ENCODE data around the gene PCDHA13.
"Not testable (repeated sequence)": the region's sequence is repeated elsewhere in the genome, so short reads cannot be mapped to it uniquely, and the experiment has no call there.

Gene PCDHA13

GRCh38 chr5:140881889-140882590 is at the start of gene PCDHA13:
Gene PCDHA13, plus strand, starts transcription at chr5:140882124. Its CDS starts 145 bp downstream, at chr5:140882269.
- H3K9me3 ChIP-seq (ENCODE audit: insufficient read depth, low read length, severe bottlenecking), result no peaks in the 10 kb centered on the region
- H3K4me1 ChIP-seq (ENCODE audit: insufficient read depth, low read length), result no peaks in the 10 kb centered on the region
- DNase-seq, result no peak
- no peak within 1 kb of the TSS for H3K4me3 ChIP-seq (ENCODE audit: low read depth in 1 of 2, low read length in 2 of 2)
- TF ChIP-seq EZH2 (IDR thresholded peaks at IDR 0.05; ENCODE audit: borderline replicate concordance, low read depth, low read length, severe bottlenecking), result no peak
- TF ChIP-seq, protein P1, sequence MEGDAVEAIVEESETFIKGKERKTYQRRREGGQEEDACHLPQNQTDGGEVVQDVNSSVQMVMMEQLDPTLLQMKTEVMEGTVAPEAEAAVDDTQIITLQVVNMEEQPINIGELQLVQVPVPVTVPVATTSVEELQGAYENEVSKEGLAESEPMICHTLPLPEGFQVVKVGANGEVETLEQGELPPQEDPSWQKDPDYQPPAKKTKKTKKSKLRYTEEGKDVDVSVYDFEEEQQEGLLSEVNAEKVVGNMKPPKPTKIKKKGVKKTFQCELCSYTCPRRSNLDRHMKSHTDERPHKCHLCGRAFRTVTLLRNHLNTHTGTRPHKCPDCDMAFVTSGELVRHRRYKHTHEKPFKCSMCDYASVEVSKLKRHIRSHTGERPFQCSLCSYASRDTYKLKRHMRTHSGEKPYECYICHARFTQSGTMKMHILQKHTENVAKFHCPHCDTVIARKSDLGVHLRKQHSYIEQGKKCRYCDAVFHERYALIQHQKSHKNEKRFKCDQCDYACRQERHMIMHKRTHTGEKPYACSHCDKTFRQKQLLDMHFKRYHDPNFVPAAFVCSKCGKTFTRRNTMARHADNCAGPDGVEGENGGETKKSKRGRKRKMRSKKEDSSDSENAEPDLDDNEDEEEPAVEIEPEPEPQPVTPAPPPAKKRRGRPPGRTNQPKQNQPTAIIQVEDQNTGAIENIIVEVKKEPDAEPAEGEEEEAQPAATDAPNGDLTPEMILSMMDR (IDR thresholded peaks at IDR 0.05; ENCODE audit: borderline replicate concordance, extremely low read depth, low read length, poor library complexity, severe bottlenecking), result no peak
- peaks cover 2% of the 10 kb centered on the region for H3K27me3 ChIP-seq (ENCODE audit: insufficient read depth, low read length, poor library complexity)
- H3K4me2 ChIP-seq (ENCODE audit: insufficient read depth, low read length), result no peak within 1 kb of the TSS
- H4K20me1 ChIP-seq (ENCODE audit: insufficient read depth, low read length), result no peaks in the 10 kb centered on the region
- H3K79me2 ChIP-seq (ENCODE audit: insufficient read depth, low read length), result no peaks in the 10 kb centered on the region
- no peak for ATAC-seq (ENCODE audit: insufficient read depth, low read depth)
- no peak within 1 kb of the TSS for H2AFZ ChIP-seq (ENCODE audit: low read depth, low read length)
- no peaks in the 10 kb centered on the region for H3K36me3 ChIP-seq (ENCODE audit: insufficient read depth, low read length)
- H3K9ac ChIP-seq (ENCODE audit: low read depth, low read length), result no peak within 1 kb of the TSS
- H3K27ac ChIP-seq (ENCODE audit: low read length), result no peak within 1 kb of the TSS

DNA sequence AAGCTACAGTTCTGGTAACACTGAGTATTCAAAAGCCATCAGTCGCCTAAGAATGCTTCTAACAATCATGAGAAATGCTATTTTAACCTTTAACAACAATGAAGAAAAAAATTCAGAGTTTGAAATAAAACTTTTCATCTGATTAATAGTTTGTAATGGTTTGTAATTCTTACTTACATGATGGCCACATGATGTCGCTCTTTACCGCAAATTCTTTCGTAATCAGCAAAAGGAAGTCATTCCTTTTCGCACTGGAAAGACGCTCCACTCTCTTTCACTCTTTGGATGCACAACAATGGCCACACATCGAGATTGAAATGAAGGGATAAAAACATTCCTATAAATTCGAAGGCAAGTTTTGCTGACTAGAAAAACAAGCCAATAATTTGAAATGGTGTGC is 47.9 kb upstream of the PCDHA13 start, which contains the start of gene PCDHA7:
TSS of gene PCDHA7 (plus strand) at position 277 of the 400 bp plus-strand sequence. CDS start at position 392, 115 bp downstream.
- Histone ChIP-seq H4K20me1 (ENCODE audit: insufficient read depth, low read length) (no peaks in the 10 kb centered on the region), H3K36me3 (ENCODE audit: insufficient read depth, low read length) (no peaks in the 10 kb centered on the region), H3K27me3 (ENCODE audit: insufficient read depth, low read length, poor library complexity) (no peaks in the 10 kb centered on the region), H2AFZ (ENCODE audit: low read depth, low read length) (no peak within 1 kb of the TSS), H3K4me1 (ENCODE audit: insufficient read depth, low read length) (no peaks in the 10 kb centered on the region), H3K9ac (ENCODE audit: low read depth, low read length) (no peak within 1 kb of the TSS), H3K79me2 (ENCODE audit: insufficient read depth, low read length) (no peaks in the 10 kb centered on the region), H3K9me3 (ENCODE audit: insufficient read depth, low read length, severe bottlenecking) (no peaks in the 10 kb centered on the region), H3K4me3 (ENCODE audit: low read depth in 1 of 2, low read length in 2 of 2) (no peak within 1 kb of the TSS), H3K4me2 (ENCODE audit: insufficient read depth, low read length) (no peak within 1 kb of the TSS), H3K27ac (ENCODE audit: low read length) (no peak within 1 kb of the TSS)
- no peak for ATAC-seq (ENCODE audit: insufficient read depth, low read depth)
- no peak for TF ChIP-seq EZH2 (IDR thresholded peaks at IDR 0.05; ENCODE audit: borderline replicate concordance, low read depth, low read length, severe bottlenecking)
- TF ChIP-seq, protein P1 (IDR thresholded peaks at IDR 0.05; ENCODE audit: borderline replicate concordance, extremely low read depth, low read length, poor library complexity, severe bottlenecking), result no peak
- no peak for DNase-seq

- not testable (repeated sequence) for H3K9me3 ChIP-seq (ENCODE audit: insufficient read depth, low read length, severe bottlenecking); H3K79me2 ChIP-seq (ENCODE audit: insufficient read depth, low read length); H3K4me3 ChIP-seq (ENCODE audit: low read depth in 1 of 2, low read length in 2 of 2); H3K4me2 ChIP-seq (ENCODE audit: insufficient read depth, low read length); H3K27ac ChIP-seq (ENCODE audit: low read length); ATAC-seq (ENCODE audit: insufficient read depth, low read depth); H3K9ac ChIP-seq (ENCODE audit: low read depth, low read length); H4K20me1 ChIP-seq (ENCODE audit: insufficient read depth, low read length); H3K36me3 ChIP-seq (ENCODE audit: insufficient read depth, low read length); H3K4me1 ChIP-seq (ENCODE audit: insufficient read depth, low read length); H2AFZ ChIP-seq (ENCODE audit: low read depth, low read length); H3K27me3 ChIP-seq (ENCODE audit: insufficient read depth, low read length, poor library complexity); DNase-seq
Observed at GRCh38 chr5:140834439-140835008, 47.4 kb upstream of the PCDHA13 start.
